Measurements from ENCODE around the gene BAZ2B. TPM values are rescaled to one million over a fixed set of nuclear protein-coding genes. Genes with fewer than 3 reads are reported as not detected.

BAZ2B gene
- total RNA-seq, 4 donors from 2014 or later: 94.5 to 237 (median 145) TPM

DNA sequence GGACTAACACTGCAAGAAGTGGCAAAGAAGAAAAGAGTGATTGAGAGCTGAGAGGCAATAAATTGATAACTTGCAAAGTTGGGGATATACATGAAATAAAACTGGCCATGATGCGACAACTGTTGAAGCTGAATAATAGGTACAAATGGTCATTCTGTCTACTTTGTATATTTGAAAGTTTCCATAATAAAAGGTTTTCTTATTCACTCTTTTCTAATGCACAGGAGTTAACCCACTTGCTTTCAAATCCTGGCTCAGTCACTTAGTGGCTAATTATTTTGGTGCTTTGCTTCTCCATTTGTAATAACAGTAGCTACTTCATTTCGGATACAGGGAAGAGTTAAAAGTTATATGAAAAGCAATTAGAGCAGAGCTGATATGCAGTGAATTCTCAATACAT lies 170.1 kb downstream of the BAZ2B start:
- no peak for DNase-seq
- no peaks in the 10 kb centered on the region for H3K9me3 ChIP-seq
- no peak overlapping the region for H3K27ac ChIP-seq
- intact Hi-C loops (cut with DNase I; ENCODE audit: low total_unique reads): no loop called here
- H3K36me3 ChIP-seq: no peaks in the 10 kb centered on the region
- no peak overlapping the region for H3K4me3 ChIP-seq
- H3K27me3 ChIP-seq: no peaks in the 10 kb centered on the region
- TF ChIP-seq, protein P1, sequence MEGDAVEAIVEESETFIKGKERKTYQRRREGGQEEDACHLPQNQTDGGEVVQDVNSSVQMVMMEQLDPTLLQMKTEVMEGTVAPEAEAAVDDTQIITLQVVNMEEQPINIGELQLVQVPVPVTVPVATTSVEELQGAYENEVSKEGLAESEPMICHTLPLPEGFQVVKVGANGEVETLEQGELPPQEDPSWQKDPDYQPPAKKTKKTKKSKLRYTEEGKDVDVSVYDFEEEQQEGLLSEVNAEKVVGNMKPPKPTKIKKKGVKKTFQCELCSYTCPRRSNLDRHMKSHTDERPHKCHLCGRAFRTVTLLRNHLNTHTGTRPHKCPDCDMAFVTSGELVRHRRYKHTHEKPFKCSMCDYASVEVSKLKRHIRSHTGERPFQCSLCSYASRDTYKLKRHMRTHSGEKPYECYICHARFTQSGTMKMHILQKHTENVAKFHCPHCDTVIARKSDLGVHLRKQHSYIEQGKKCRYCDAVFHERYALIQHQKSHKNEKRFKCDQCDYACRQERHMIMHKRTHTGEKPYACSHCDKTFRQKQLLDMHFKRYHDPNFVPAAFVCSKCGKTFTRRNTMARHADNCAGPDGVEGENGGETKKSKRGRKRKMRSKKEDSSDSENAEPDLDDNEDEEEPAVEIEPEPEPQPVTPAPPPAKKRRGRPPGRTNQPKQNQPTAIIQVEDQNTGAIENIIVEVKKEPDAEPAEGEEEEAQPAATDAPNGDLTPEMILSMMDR (IDR thresholded peaks at IDR 0.05): no peak
- TF ChIP-seq POLR2A (IDR thresholded peaks at IDR 0.05): no peak
- H3K4me1 ChIP-seq: no peaks in the 10 kb centered on the region

DNA sequence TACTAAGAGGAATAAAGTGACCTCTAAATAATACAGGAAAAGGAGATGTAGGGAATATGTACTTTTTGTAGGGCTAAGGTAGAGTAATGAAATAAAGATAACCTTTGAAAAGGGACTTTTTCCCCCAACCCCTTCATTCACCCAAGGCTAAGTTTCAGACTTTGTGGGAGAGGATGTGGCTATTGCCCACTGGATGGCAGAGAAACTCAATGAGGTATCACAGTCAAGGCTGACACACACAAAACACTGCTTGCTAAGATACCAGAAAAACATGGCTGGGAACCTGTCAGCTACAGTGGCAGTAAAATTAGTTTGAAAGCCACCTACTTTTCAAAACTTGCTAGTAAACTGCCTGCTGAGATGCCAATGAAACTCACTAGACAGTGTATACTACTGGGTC lies 171.0 kb downstream of the BAZ2B start:
- Histone ChIP-seq H3K36me3 (no peaks in the 10 kb centered on the region), H3K4me3 (no peak overlapping the region), H3K27me3 (no peaks in the 10 kb centered on the region), H3K4me1 (no peaks in the 10 kb centered on the region), H3K27ac (no peak overlapping the region), H3K9me3 (no peaks in the 10 kb centered on the region)
- DNase-seq: no peak
- intact Hi-C loops (cut with DNase I; ENCODE audit: low total_unique reads): no loop called here
- TF ChIP-seq, protein P1 (IDR thresholded peaks at IDR 0.05): no peak
- no peak for TF ChIP-seq POLR2A (IDR thresholded peaks at IDR 0.05)

GRCh38 chr2:159444754-159445153 lies 171.6 kb downstream of the BAZ2B start:
- Histone ChIP-seq H3K9me3 (no peaks in the 10 kb centered on the region), H3K27ac (no peak overlapping the region), H3K4me3 (no peak overlapping the region), H3K36me3 (no peaks in the 10 kb centered on the region), H3K27me3 (no peaks in the 10 kb centered on the region), H3K4me1 (no peaks in the 10 kb centered on the region)
- TF ChIP-seq POLR2A (IDR thresholded peaks at IDR 0.05): no peak
- TF ChIP-seq, protein P1 (IDR thresholded peaks at IDR 0.05): no peak
- intact Hi-C loops (cut with DNase I; ENCODE audit: low total_unique reads): no loop called here
- DNase-seq: no peak

DNA sequence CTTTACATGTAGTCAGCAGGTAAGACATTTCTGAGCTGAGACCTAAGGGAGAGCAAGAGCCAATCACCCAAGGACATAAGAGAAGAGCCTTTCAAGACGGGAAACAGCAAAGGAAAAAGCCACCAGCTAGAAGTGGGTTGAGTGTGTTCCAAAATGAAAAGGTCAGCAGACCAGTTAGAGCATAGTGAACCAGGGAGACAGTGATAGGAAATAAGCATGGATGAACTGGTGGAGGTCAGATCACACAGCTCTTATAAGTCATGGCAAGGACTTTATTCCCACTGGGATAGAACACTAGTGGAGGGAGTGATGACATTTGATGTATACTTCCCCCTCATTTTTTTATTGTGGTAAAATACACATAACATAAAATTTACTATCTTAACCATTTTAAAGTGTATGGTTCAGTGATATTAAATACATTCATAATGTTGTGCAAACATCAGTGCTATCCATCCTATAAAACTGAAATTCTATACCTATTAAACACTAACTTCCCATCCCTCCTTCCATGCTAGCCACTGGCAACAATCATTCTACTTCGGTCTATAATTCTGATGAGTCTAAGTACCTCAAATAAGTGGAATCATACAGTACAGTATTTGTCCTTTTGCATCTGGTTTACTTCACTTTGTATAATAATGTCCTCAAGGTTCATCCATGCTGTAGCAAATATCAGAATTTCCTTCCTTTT lies 174.0 kb downstream of the BAZ2B start:
- intact Hi-C loops (cut with DNase I; ENCODE audit: low total_unique reads): no loop called here
- no peaks in the 10 kb centered on the region for H3K36me3 ChIP-seq
- no peaks in the 10 kb centered on the region for H3K4me1 ChIP-seq
- H3K27me3 ChIP-seq: no peaks in the 10 kb centered on the region
- TF ChIP-seq, protein P1 (IDR thresholded peaks at IDR 0.05): no peak
- no peak for TF ChIP-seq POLR2A (IDR thresholded peaks at IDR 0.05)
- no peak overlapping the region for H3K27ac ChIP-seq
- no peak overlapping the region for H3K4me3 ChIP-seq
- no peaks in the 10 kb centered on the region for H3K9me3 ChIP-seq
- DNase-seq: no peak

- Histone ChIP-seq H3K4me3 (no peak overlapping the region), H3K9me3 (no peaks in the 10 kb centered on the region), H3K27ac (no peak overlapping the region), H3K36me3 (no peaks in the 10 kb centered on the region), H3K4me1 (no peaks in the 10 kb centered on the region), H3K27me3 (no peaks in the 10 kb centered on the region)
- TF ChIP-seq, protein P1 (IDR thresholded peaks at IDR 0.05): no peak
- no peak for TF ChIP-seq POLR2A (IDR thresholded peaks at IDR 0.05)
- intact Hi-C loops (cut with DNase I; ENCODE audit: low total_unique reads): no loop called here
- no peak for DNase-seq
Measured at GRCh38 chr2:159441182-159441581, 175.2 kb downstream of the BAZ2B start.
